ENCODE data around the gene MROH8. TPM values are rescaled to one million over a fixed set of nuclear protein-coding genes. Genes with fewer than 3 reads are reported as not detected.

Gene MROH8
- total RNA-seq, 1 experiment from 2014 or later = 0.50 TPM

- TF ChIP-seq CTCF (IDR thresholded peaks at IDR 0.05) (no peak), AR (CRISPR knock-in tag; IDR thresholded peaks at IDR 0.05) (no peak), ATF6 (CRISPR knock-in tag; IDR thresholded peaks at IDR 0.05) (no peak), NFE2L1 (CRISPR knock-in tag; IDR thresholded peaks at IDR 0.05) (peak; percentile 90), NFATC4 (CRISPR knock-in tag; IDR thresholded peaks at IDR 0.05) (no peak), ZNF263 (CRISPR knock-in tag; IDR thresholded peaks at IDR 0.05; ENCODE audit: low read depth) (no peak), TP53 (CRISPR knock-in tag; IDR thresholded peaks at IDR 0.05) (no peak), ZSCAN18 (CRISPR knock-in tag; IDR thresholded peaks at IDR 0.05) (no peak), GTF2I (CRISPR knock-in tag; conservative IDR thresholded peaks at IDR 0.05) (no peak), ZBTB43 (CRISPR knock-in tag; IDR thresholded peaks at IDR 0.05) (no peak), ESRRA (CRISPR knock-in tag; IDR thresholded peaks at IDR 0.05; ENCODE audit: borderline replicate concordance) (0 out of 2 replicates have a peak, but pooled peaks have one; percentile 48)
Observed at GRCh38 chr20:37095599-37096414, 83.5 kb downstream of the MROH8 start, which contains the start of gene RBL1 (continued).

GRCh38 chr20:37095108-37095598 lies 84.2 kb downstream of the MROH8 start:
- peaks cover 23% of the 10 kb centered on the region for H3K4me1 Mint-ChIP-seq
- ATAC-seq (peak; percentile 22), DNase-seq (ENCODE audit: low spot score) (peak; percentile 18)
- TF ChIP-seq ETV6 (CRISPR knock-in tag; IDR thresholded peaks at IDR 0.05) (0 out of 2 replicates have a peak, but pooled peaks have one; percentile 6), HMGA2 (CRISPR knock-in tag; IDR thresholded peaks at IDR 0.05) (no peak)
- CTCF ChIA-PET = interaction anchor here (0.6 to 1.6 kb wide), 6 partner anchors 16 to 259 kb away, joined by 3 to 9 read pairs (median 4); partner anchors contain the start of genes MROH8 and RPN2
- peak overlapping the region; percentile 83 for H3K27ac Mint-ChIP-seq
- H3K27me3 Mint-ChIP-seq (ENCODE audit: low read depth) = no peaks in the 10 kb centered on the region
- peak overlapping the region; percentile 76 for H3K4me3 Mint-ChIP-seq
- POLR2A ChIA-PET = interaction anchor here (1.0 to 1.9 kb wide), 4 partner anchors 15 to 83 kb away, joined by 4 to 19 read pairs (median 6); partner anchors contain the start of genes MROH8 and RPN2
- H3K36me3 Mint-ChIP-seq = peaks cover 16% of the 10 kb centered on the region
- no peaks in the 10 kb centered on the region for H3K9me3 Mint-ChIP-seq
